Osteoblast (primary cell): Measurements from ENCODE around the gene RINT1. TPM values are rescaled to one million over a fixed set of nuclear protein-coding genes. Genes with fewer than 3 reads are reported as not detected.
A peak's percentile ranks its signal among the peaks of the same experiment; 100 is the strongest.
"Not testable (repeated sequence)": the region's sequence is repeated elsewhere in the genome, so short reads cannot be mapped to it uniquely, and the experiment has no call there.

Experiments
- DNase-seq: peaks from one replicate; pipeline ENCODE4 v3.0.0; 2011; ENCODE audit warnings: low spot score, mixed read lengths; ENCODE audit not compliant: insufficient read length; ENCODE audit errors: missing footprints
- H2AFZ ChIP-seq: 2 replicates; pipeline ENCODE4 v1.6.0; 2011; ENCODE audit warnings: mild to moderate bottlenecking, low read length
- H3K27ac ChIP-seq: 2 replicates; pipeline ENCODE4 v1.5.1; 2011; ENCODE audit warnings: mild to moderate bottlenecking, low read depth, low read length, moderate library complexity
- H3K27me3 ChIP-seq: 2 replicates; pipeline ENCODE4 v1.6.0; 2012; ENCODE audit warnings: mild to moderate bottlenecking, control low read depth, inconsistent platforms, low read length, moderate library complexity; ENCODE audit not compliant: insufficient read depth
- H3K36me3 ChIP-seq: 2 replicates; pipeline ENCODE4 v1.5.1; 2011; ENCODE audit warnings: mild to moderate bottlenecking, low read length, control low read depth, moderate library complexity; ENCODE audit not compliant: insufficient read depth
- H3K4me1 ChIP-seq: 2 replicates; pipeline ENCODE4 v1.5.1; 2011; ENCODE audit warnings: mild to moderate bottlenecking, low read length, control low read depth, moderate library complexity; ENCODE audit not compliant: insufficient read depth
- H3K4me2 ChIP-seq: 2 replicates; pipeline ENCODE4 v1.6.0; 2011; ENCODE audit warnings: mild to moderate bottlenecking, low read length; ENCODE audit not compliant: insufficient read depth
- H3K4me3 ChIP-seq: fragments of 200-600 bp; sonication (generic); 3 replicates; pipeline ENCODE4 v1.5.1; 2012; ENCODE audit warnings: mild to moderate bottlenecking, low read length, inconsistent platforms; ENCODE audit not compliant: insufficient read depth
- H3K79me2 ChIP-seq: 2 replicates; pipeline ENCODE4 v1.6.0; 2012; ENCODE audit warnings: mild to moderate bottlenecking, low read length, control low read depth, inconsistent platforms; ENCODE audit not compliant: insufficient read depth
- H3K9me3 ChIP-seq: 2 replicates; pipeline ENCODE4 v1.5.1; 2011; ENCODE audit warnings: low read depth, low read length, control low read depth
- H4K20me1 ChIP-seq: 2 replicates; pipeline ENCODE4 v1.6.0; 2012; ENCODE audit warnings: mild to moderate bottlenecking, low read length, control low read depth; ENCODE audit not compliant: insufficient read depth
- CTCF ChIP-seq: IDR thresholded peaks from 2 replicates; pipeline ENCODE4 v1.5.1; 2011; ENCODE audit warnings: mild to moderate bottlenecking, low read depth, low read length, moderate library complexity; ENCODE audit errors: extremely low read depth
- total RNA-seq: library from RNA; depleted of rRNA; stranded (reverse); fragments of >200 nt; gene quantifications from 2 replicates; pipeline ENCODE4 v1.2.3, GENCODE V29; 2012

RINT1 gene
- total RNA-seq, 1 donor = 16.6 TPM

GRCh38 chr7:105590793-105591192 lies 58.8 kb downstream of the RINT1 start:
- TF ChIP-seq CTCF = no peak
- H3K27me3 ChIP-seq = peaks cover 2% of the 10 kb centered on the region
- H3K4me1 ChIP-seq = peaks cover 2% of the 10 kb centered on the region

GRCh38 chr7:105591522-105591921 lies 59.5 kb downstream of the RINT1 start:
- H3K36me3 ChIP-seq = no peaks in the 10 kb centered on the region
- H3K4me3 ChIP-seq = no peak overlapping the region
- no peaks in the 10 kb centered on the region for H4K20me1 ChIP-seq
- H3K4me2 ChIP-seq = no peak overlapping the region
- no peak overlapping the region for H2AFZ ChIP-seq
- DNase-seq = no peak
- H3K4me1 ChIP-seq = peaks cover 2% of the 10 kb centered on the region
- peaks cover 2% of the 10 kb centered on the region for H3K27me3 ChIP-seq
- H3K79me2 ChIP-seq = no peaks in the 10 kb centered on the region
- no peak for TF ChIP-seq CTCF
- no peak overlapping the region for H3K27ac ChIP-seq
- no peaks in the 10 kb centered on the region for H3K9me3 ChIP-seq

More at GRCh38 chr7:105590793-105591192, 58.8 kb downstream of the RINT1 start:
- H3K27ac ChIP-seq = no peak overlapping the region
- H2AFZ ChIP-seq = no peak overlapping the region
- H4K20me1 ChIP-seq = no peaks in the 10 kb centered on the region
- no peaks in the 10 kb centered on the region for H3K9me3 ChIP-seq
- H3K79me2 ChIP-seq = no peaks in the 10 kb centered on the region
- H3K4me3 ChIP-seq = no peak overlapping the region
- H3K4me2 ChIP-seq = no peak overlapping the region
- H3K36me3 ChIP-seq = no peaks in the 10 kb centered on the region
- DNase-seq = no peak

- no peak overlapping the region for H3K4me3 ChIP-seq
- H4K20me1 ChIP-seq = no peaks in the 10 kb centered on the region
- no peak overlapping the region for H3K27ac ChIP-seq
- no peak overlapping the region for H3K4me2 ChIP-seq
- peaks cover 9% of the 10 kb centered on the region for H3K27me3 ChIP-seq
- TF ChIP-seq CTCF = peak; percentile 12
- H3K4me1 ChIP-seq = peaks cover 2% of the 10 kb centered on the region
- H3K79me2 ChIP-seq = no peaks in the 10 kb centered on the region
- no peaks in the 10 kb centered on the region for H3K36me3 ChIP-seq
- no peak for DNase-seq
- no peak overlapping the region for H2AFZ ChIP-seq
- no peaks in the 10 kb centered on the region for H3K9me3 ChIP-seq
Observed at GRCh38 chr7:105594034-105594433, 62.0 kb downstream of the RINT1 start.

- no peak overlapping the region for H3K27ac ChIP-seq
- no peak for DNase-seq
- no peaks in the 10 kb centered on the region for H3K4me1 ChIP-seq
- no peaks in the 10 kb centered on the region for H3K36me3 ChIP-seq
- no peaks in the 10 kb centered on the region for H3K79me2 ChIP-seq
- no peaks in the 10 kb centered on the region for H3K9me3 ChIP-seq
- no peak for TF ChIP-seq CTCF
- H3K4me3 ChIP-seq = no peak overlapping the region
- no peak overlapping the region for H3K4me2 ChIP-seq
- H4K20me1 ChIP-seq = no peaks in the 10 kb centered on the region
- H3K27me3 ChIP-seq = peaks cover 9% of the 10 kb centered on the region
- H2AFZ ChIP-seq = no peak overlapping the region
Observed at GRCh38 chr7:105596866-105597265, 64.9 kb downstream of the RINT1 start.

- not testable (repeated sequence) for H3K79me2 ChIP-seq, H3K36me3 ChIP-seq, H3K4me3 ChIP-seq, H3K27ac ChIP-seq, DNase-seq, H3K4me2 ChIP-seq, H3K27me3 ChIP-seq, H4K20me1 ChIP-seq, H3K4me1 ChIP-seq, H2AFZ ChIP-seq, H3K9me3 ChIP-seq
Observed at GRCh38 chr7:105599080-105599479, 67.1 kb downstream of the RINT1 start.
